ENCODE measurements around the gene TREH. TPM values are rescaled to one million over a fixed set of nuclear protein-coding genes. Genes with fewer than 3 reads are reported as not detected.

TREH gene
- total RNA-seq, 1 donor from 2014 or later, result not detected

DNA sequence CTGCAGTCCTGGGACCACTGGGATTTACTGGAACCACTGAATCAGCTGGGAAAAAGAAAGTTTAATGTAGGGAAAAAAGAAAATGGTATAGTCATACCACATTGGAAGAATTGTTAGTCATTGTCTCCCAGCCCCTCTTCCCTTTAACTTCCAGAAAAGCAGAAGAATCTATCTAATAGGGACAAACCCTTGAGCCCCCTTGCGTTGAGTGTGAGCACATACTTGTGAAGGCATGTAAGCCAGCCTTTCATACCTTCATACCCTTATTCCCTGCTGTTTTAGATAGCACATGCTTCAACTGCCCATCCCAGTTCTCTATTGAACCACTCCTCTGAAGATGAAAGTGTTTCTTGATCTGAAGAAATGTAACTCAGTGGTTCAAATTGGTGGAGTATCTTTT is 6.6 kb downstream of the TREH start:
- H3K27me3 Mint-ChIP-seq (ENCODE audit: low read depth), result peaks cover 23% of the 10 kb centered on the region

DNA sequence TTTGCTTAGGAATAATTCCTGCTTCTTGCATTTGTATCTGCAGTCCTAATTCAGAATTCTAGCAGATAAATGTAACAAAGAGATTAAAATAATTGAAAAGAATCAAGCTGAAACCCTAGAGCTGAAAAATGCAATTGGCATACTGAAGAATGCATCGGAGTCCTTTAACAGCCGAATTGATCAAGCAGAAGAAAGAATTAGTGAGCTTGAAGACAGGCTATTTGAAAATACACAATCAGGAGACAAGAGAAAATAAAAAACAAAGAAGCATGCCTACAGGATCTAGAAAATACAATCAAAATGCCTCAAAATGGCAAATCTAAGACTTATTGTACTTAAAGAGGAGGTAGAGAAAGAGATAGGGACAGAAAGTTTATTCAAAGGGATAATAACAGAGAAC is 8.2 kb downstream of the TREH start:
- Mint-ChIP-seq H3K4me1 (ENCODE audit: low read depth) (no peaks in the 10 kb centered on the region), H3K27ac (no peak overlapping the region), H3K27me3 (ENCODE audit: low read depth) (peaks cover 23% of the 10 kb centered on the region), H3K4me3 (ENCODE audit: low read depth) (no peak overlapping the region), H3K36me3 (ENCODE audit: low read depth) (no peaks in the 10 kb centered on the region), H3K9me3 (no peaks in the 10 kb centered on the region)
- intact Hi-C loops (cut with micrococcal nuclease), result no loop called here
- no peak for DNase-seq (ENCODE audit: low spot score)

More for the DNA sequence above, 6.6 kb downstream of the TREH start:
- Mint-ChIP-seq H3K9me3 (no peaks in the 10 kb centered on the region), H3K4me1 (ENCODE audit: low read depth) (no peaks in the 10 kb centered on the region), H3K36me3 (ENCODE audit: low read depth) (no peaks in the 10 kb centered on the region), H3K4me3 (ENCODE audit: low read depth) (no peak overlapping the region), H3K27ac (no peak overlapping the region)
- no peak for DNase-seq (ENCODE audit: low spot score)
- intact Hi-C loops (cut with micrococcal nuclease), result no loop called here

DNA sequence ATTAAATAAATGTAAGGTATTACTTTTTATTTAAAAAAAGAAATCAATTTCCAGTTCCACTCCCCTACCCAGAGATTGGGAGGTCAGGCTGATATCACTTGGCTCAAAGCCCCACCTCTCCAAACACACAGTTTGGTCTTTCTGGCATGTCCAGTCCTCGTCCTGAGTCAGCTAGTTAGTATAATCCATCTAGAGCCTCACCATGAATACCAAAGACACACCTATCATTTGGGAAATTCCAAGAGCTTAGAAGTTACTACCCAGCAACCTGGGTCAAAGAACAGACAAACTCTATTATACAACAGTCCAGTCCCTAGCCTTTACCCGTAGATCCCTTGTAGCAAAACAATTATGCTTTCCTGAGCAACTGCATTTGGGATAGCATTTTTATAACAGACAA is 9.4 kb downstream of the TREH start:
- H3K27ac Mint-ChIP-seq, result no peak overlapping the region
- intact Hi-C loops (cut with micrococcal nuclease), result no loop called here
- H3K4me3 Mint-ChIP-seq (ENCODE audit: low read depth), result no peak overlapping the region
- DNase-seq (ENCODE audit: low spot score), result no peak
- H3K27me3 Mint-ChIP-seq (ENCODE audit: low read depth), result peaks cover 23% of the 10 kb centered on the region
- no peaks in the 10 kb centered on the region for H3K9me3 Mint-ChIP-seq
- no peaks in the 10 kb centered on the region for H3K4me1 Mint-ChIP-seq (ENCODE audit: low read depth)
- no peaks in the 10 kb centered on the region for H3K36me3 Mint-ChIP-seq (ENCODE audit: low read depth)

DNA sequence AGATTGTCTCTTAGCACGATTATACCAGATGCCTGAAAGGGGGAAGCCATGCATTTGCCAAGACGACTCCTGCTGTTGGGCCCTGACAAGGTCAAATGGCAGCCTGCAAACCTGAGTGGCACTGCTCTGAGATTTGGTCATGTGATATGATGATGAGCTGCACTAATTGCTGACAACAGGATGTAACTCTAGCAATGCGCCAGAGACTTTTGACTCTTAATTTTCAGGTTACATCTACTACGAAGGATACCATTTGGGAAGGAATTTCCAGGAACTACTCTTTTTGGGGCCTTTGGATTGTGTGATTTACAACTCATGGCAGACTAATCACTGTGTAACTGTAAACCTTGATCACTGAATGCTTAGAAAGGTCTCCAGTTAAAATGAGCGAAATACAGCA is 13.1 kb downstream of the TREH start:
- no peaks in the 10 kb centered on the region for H3K4me1 Mint-ChIP-seq (ENCODE audit: low read depth)
- no peak for DNase-seq (ENCODE audit: low spot score)
- no peaks in the 10 kb centered on the region for H3K9me3 Mint-ChIP-seq
- H3K27ac Mint-ChIP-seq, result no peak overlapping the region
- intact Hi-C loops (cut with micrococcal nuclease), result no loop called here
- H3K4me3 Mint-ChIP-seq (ENCODE audit: low read depth), result no peak overlapping the region
- no peaks in the 10 kb centered on the region for H3K36me3 Mint-ChIP-seq (ENCODE audit: low read depth)
- H3K27me3 Mint-ChIP-seq (ENCODE audit: low read depth), result peaks cover 16% of the 10 kb centered on the region

DNA sequence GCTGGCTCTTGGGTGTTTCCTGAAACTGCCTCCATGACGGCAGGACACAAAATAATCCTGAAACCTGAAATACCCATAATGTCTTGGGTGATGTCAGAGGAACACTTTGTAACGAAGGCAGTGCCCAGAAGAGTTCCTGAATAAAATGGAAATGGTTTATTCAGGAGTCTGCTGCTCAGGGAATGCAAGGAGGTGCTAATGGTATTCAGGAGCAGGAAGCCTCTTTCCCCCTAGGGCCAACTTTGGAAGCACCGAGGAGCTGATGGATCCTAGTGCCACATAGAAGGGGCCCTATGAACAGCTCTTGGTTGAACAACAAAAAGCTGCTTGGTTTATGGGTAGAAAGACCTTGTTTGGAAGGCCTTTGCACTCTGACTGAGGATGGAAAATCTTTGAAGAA is 15.5 kb downstream of the TREH start:
- DNase-seq (ENCODE audit: low spot score), result no peak
- no peaks in the 10 kb centered on the region for H3K27me3 Mint-ChIP-seq (ENCODE audit: low read depth)
- H3K36me3 Mint-ChIP-seq (ENCODE audit: low read depth), result no peaks in the 10 kb centered on the region
- peaks cover 3% of the 10 kb centered on the region for H3K4me1 Mint-ChIP-seq (ENCODE audit: low read depth)
- no peaks in the 10 kb centered on the region for H3K9me3 Mint-ChIP-seq
- H3K27ac Mint-ChIP-seq, result no peak overlapping the region
- intact Hi-C loops (cut with micrococcal nuclease), result no loop called here
- H3K4me3 Mint-ChIP-seq (ENCODE audit: low read depth), result no peak overlapping the region

DNA sequence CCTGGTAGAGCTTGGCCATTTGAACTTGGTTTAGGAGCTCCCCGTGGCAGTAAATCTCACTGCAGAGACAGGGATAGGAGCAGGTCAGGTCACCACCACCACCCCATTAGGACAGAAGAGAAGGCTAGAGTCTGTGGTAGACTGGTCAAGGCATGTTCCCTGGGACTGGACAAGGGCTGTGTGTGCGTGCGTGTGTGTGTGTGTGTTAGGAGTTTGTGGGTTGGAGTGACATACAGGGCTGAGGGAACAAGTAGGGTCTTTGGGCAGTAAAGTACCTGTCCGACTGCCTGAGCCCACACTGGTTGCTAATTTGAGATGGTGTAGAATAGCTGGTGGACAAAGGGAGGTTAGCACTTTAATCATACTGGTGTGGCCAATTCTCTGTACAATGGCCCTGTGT is 16.1 kb downstream of the TREH start:
- DNase-seq (ENCODE audit: low spot score), result no peak
- intact Hi-C loops (cut with micrococcal nuclease), result no loop called here
- Mint-ChIP-seq H3K27me3 (ENCODE audit: low read depth) (no peaks in the 10 kb centered on the region), H3K4me3 (ENCODE audit: low read depth) (no peak overlapping the region), H3K9me3 (no peaks in the 10 kb centered on the region), H3K4me1 (ENCODE audit: low read depth) (peaks cover 3% of the 10 kb centered on the region), H3K36me3 (ENCODE audit: low read depth) (no peaks in the 10 kb centered on the region), H3K27ac (no peak overlapping the region)

DNA sequence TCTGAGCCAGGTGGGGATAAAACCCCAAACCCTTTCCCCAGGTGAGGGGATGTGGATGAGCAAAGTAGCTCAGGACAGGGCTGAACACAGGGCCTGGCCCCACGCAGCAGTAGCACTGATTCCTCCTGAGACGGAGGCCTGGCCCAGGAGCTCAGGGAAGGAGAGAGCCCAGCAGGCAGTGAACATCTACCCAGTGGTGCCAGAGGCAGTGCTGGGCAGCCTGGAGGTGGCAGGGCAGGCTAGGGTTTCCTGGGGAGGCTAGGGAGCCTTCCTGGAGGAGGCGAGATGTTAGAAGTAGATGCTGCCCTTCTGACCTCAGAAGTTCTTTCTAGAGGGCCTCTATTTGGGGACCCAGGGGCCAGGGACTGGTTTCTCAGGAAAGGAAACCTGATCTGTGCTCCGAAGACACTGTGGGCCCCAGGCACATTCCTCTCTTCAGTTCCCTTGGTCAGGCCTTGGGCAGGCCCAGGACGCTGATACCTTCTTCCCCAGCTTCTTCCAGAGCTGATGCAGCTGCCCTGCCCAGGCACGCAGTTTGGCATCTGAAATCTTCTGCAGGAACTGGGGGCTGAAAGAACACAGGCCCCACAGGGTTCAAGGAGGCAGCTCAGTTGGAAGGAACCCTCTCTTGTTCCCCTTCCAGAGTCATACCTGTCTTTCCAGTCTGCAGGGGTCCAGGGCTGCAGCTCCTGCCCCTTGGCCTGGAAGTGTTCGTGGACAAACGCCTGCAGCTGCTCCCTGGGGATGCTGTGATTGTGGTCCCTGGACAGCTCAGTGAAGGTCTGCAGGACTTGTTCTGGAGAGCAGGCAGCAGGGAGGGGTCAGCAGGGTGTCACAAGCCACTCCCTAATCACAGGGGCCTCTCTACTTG is 16.8 kb downstream of the TREH start:
- no peak for DNase-seq (ENCODE audit: low spot score)
- H3K9me3 Mint-ChIP-seq, result no peaks in the 10 kb centered on the region
- H3K27ac Mint-ChIP-seq, result no peak overlapping the region
- no peak overlapping the region for H3K4me3 Mint-ChIP-seq (ENCODE audit: low read depth)
- intact Hi-C loops (cut with micrococcal nuclease), result no loop called here
- no peaks in the 10 kb centered on the region for H3K27me3 Mint-ChIP-seq (ENCODE audit: low read depth)
- H3K4me1 Mint-ChIP-seq (ENCODE audit: low read depth), result peaks cover 3% of the 10 kb centered on the region
- H3K36me3 Mint-ChIP-seq (ENCODE audit: low read depth), result no peaks in the 10 kb centered on the region

DNA sequence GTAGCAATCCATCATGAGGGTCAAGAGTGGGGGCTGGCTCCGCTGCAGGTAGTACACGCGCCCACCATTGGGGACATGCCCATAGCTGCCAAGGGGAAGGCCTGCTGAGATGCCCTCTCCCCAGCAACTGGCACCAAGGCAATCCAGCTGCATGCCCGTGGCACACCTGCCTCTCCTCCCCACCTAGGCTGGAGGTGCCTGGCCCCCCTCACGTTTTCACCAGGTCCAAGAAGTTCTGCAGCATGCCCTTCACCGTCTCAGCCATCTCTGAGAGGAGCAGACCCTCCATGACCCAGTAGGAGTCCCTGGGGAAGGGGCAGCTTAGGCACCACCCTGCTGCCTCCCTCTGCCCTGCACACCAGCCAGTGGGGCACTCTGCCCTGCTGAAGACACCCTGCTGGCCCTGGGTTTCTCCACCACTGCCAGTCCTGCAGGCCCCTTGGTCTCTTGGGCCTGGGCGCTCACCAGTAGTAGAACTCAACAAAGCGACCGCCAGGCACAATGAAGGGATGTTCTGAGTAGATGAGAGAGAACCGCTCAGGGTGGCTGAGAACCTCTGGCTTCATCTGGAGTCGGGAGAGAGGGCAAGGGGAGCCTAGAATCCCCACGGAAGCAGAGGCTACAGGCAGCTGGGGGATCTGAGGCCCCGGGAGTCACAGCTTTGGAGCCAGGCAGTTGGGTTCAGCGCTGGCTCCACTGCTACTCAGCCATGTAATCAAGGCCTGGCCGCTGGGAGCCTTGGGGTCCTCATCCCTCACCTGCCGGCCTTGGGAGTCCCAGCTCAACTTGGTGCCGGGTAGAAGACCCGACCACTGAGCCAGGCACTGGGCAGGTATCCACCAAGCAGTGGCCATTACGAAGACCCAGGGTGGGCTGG is 17.8 kb downstream of the TREH start:
- intact Hi-C loops (cut with micrococcal nuclease), result no loop called here
- Mint-ChIP-seq H3K36me3 (ENCODE audit: low read depth) (no peaks in the 10 kb centered on the region), H3K4me3 (ENCODE audit: low read depth) (no peak overlapping the region), H3K9me3 (no peaks in the 10 kb centered on the region), H3K27ac (no peak overlapping the region), H3K4me1 (ENCODE audit: low read depth) (peaks cover 3% of the 10 kb centered on the region), H3K27me3 (ENCODE audit: low read depth) (no peaks in the 10 kb centered on the region)
- DNase-seq (ENCODE audit: low spot score), result no peak

DNA sequence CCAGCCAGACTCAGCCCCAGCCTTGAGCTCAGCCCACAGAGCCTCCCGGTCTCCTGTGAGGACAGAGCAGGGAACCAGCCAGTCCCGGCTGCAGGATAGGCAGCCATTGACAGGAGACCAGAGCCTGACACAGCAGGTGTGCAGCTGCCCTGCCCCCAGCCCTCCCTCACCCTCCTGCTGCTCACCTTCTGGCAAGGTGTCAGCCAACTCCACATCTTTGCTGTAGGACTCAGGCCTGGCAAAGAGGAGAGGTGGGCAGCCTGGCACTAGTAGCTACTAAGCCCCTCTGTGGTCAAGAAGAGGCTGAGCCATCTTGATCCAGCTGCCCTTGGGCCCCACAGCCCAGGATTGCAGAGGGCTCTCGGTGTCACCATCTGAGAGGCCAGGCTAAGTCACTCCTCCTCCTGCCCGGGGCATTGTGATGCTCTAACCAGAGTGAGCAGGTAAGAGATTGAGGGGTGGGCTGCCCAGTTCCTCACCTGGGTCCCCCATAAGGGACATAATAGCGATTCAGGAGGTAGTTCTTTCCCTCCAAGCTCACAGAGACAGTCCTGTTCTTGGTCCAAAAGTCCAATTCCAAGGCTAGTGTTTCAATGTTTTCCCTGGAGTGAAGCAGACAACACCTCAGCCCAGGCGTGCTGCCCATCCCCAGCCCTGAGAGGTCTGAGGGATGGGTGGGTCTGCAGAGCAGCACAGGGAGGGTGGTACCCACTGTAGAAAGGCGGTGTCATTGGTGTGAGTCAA is 18.6 kb downstream of the TREH start:
- DNase-seq (ENCODE audit: low spot score), result no peak
- no peaks in the 10 kb centered on the region for H3K36me3 Mint-ChIP-seq (ENCODE audit: low read depth)
- no peak overlapping the region for H3K4me3 Mint-ChIP-seq (ENCODE audit: low read depth)
- no peaks in the 10 kb centered on the region for H3K27me3 Mint-ChIP-seq (ENCODE audit: low read depth)
- peaks cover 3% of the 10 kb centered on the region for H3K4me1 Mint-ChIP-seq (ENCODE audit: low read depth)
- intact Hi-C loops (cut with micrococcal nuclease), result no loop called here
- H3K27ac Mint-ChIP-seq, result no peak overlapping the region
- no peaks in the 10 kb centered on the region for H3K9me3 Mint-ChIP-seq

DNA sequence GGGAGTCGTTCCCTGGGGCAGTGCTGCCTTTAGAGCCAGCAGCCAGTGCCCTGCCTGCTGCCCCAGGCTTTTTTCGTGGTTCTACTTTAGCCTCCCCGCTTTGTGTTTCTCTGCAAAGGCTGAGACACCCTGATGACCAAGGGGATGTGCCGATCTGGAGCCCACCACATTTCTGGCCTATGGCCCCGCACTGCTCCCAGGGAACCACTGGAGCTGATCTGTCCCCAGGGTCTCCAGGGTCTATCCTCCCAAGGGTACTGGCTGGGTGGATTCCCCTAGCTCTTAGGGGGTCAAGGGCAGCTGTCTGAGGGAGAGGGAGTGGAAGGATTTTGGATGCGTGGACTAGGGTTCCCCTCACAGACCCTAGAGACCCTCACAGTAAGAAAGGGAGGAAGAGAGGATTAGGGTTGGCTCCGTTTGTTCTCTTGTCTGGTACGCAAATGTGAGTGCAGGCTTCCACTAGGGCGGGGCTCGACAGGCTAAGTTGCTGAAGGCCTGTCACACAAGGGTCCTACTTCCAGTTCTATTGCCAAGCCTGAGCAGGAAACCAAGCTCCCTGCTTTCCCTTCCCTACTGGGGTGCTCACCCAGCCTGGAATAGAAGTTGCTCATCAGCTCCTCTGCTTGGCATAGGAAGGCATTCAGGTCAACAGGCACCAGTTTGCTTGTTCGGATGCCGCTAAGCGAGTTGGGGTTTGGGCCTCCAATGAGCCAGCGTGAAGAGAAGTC is 19.3 kb downstream of the TREH start:
- H3K4me3 Mint-ChIP-seq (ENCODE audit: low read depth), result no peak overlapping the region
- no peaks in the 10 kb centered on the region for H3K36me3 Mint-ChIP-seq (ENCODE audit: low read depth)
- no peak overlapping the region for H3K27ac Mint-ChIP-seq

DNA sequence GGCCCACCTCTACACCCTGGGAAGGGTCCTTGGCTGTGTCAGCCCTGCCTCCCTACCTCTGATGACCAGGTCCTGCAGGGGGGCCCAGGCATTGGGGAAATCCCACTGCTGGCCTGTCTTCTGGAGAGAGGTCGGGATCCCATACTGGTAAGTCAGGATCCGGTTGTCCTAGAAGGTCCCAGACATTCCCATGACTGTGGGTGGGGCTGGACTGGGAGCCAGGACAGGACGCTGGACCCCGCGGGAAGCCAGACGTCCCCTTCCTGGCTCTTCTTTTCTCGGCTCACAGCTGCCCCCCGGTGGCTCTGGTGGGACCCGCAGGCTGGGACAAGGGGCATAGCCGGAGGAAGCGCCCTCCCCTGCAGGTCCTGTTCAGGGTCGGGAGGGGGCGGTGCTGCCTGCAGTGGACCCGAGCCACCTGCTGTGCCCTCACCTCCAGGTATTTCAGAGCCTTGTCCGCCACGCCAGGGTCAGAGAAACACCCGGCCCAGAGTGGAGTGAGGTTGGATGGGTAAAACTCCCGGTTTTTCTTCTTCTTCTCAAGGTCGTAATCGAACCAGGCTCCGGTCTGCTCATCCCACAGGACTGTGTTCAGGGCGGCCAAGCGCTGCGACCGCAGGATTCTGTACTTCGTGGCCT is 20.0 kb downstream of the TREH start:
- no peaks in the 10 kb centered on the region for H3K9me3 Mint-ChIP-seq
- H3K27me3 Mint-ChIP-seq (ENCODE audit: low read depth), result peaks cover 2% of the 10 kb centered on the region
- intact Hi-C loops (cut with micrococcal nuclease), result loop anchor here (1.0 kb wide), 1 partner anchor 64 kb away; no protein-coding TSS in a partner anchor
- peak; percentile 78 for DNase-seq (ENCODE audit: low spot score)
- H3K36me3 Mint-ChIP-seq (ENCODE audit: low read depth), result no peaks in the 10 kb centered on the region
- H3K27ac Mint-ChIP-seq, result no peak overlapping the region
- H3K4me3 Mint-ChIP-seq (ENCODE audit: low read depth), result no peak overlapping the region
- H3K4me1 Mint-ChIP-seq (ENCODE audit: low read depth), result peaks cover 3% of the 10 kb centered on the region

More for the DNA sequence above, 19.3 kb downstream of the TREH start:
- Mint-ChIP-seq H3K4me1 (ENCODE audit: low read depth) (peaks cover 3% of the 10 kb centered on the region), H3K27me3 (ENCODE audit: low read depth) (peaks cover 2% of the 10 kb centered on the region), H3K9me3 (no peaks in the 10 kb centered on the region)
- DNase-seq (ENCODE audit: low spot score), result no peak
- intact Hi-C loops (cut with micrococcal nuclease), result loop anchor here (1.0 kb wide), 1 partner anchor 65 kb away; no protein-coding TSS in a partner anchor

All from activated T-helper 2 cell treated with anti-CD3 and anti-CD28 coated beads, Interferon-gamma antibody, Interleukin-2, Interleukin-4, amounts not matched to agents 10 μg/mL and 5 μg/mL and 100 μg/mL, durations not matched to agents 14 hours and 24 hours and 36 hours (primary cell).